GM19239 (cell line): ENCODE results near the gene NKAIN2.
"Not testable (repeated sequence)": the region's sequence is repeated elsewhere in the genome, so short reads cannot be mapped to it uniquely, and the experiment has no call there.

ENCODE experiments used
- DNase-seq: peaks from one replicate; pipeline ENCODE4 v3.0.0; 2011; ENCODE audit warnings: low spot score; ENCODE audit not compliant: insufficient read length
- FAIRE-seq: peaks from 2 replicates; lab custom pipeline; 2011; peaks lifted over from hg19 to GRCh38; lab: Jason Lieb, UNC

The NKAIN2 gene

GRCh38 chr6:124373386-124373785 is 569.7 kb downstream of the NKAIN2 start:
- FAIRE-seq (no peak), DNase-seq (no peak)

GRCh38 chr6:124389127-124389526 is 585.5 kb downstream of the NKAIN2 start:
- no peak for FAIRE-seq
- DNase-seq: no peak

GRCh38 chr6:124393536-124393935 is 589.9 kb downstream of the NKAIN2 start:
- DNase-seq (no peak), FAIRE-seq (no peak)

GRCh38 chr6:124396361-124396760 is 592.7 kb downstream of the NKAIN2 start:
- DNase-seq (no peak), FAIRE-seq (no peak)

- FAIRE-seq: no peak
Measured at GRCh38 chr6:124400261-124400999, 596.8 kb downstream of the NKAIN2 start.

GRCh38 chr6:124410425-124410824 is 606.8 kb downstream of the NKAIN2 start:
- not testable (repeated sequence) for DNase-seq, FAIRE-seq

More at GRCh38 chr6:124400261-124400999, 596.8 kb downstream of the NKAIN2 start:
- no peak for DNase-seq

- DNase-seq, FAIRE-seq: not testable (repeated sequence)
Measured at GRCh38 chr6:124412657-124413056, 609.0 kb downstream of the NKAIN2 start.

- no peak for DNase-seq
- FAIRE-seq: no peak
Measured at GRCh38 chr6:124420116-124420840, 616.6 kb downstream of the NKAIN2 start.

- FAIRE-seq: no peak
- DNase-seq: no peak
Measured at GRCh38 chr6:124423621-124424020, 620.0 kb downstream of the NKAIN2 start.

- FAIRE-seq: no peak
Measured at GRCh38 chr6:124430740-124431318, 627.2 kb downstream of the NKAIN2 start.

GRCh38 chr6:124432620-124433019 is 629.0 kb downstream of the NKAIN2 start:
- FAIRE-seq (no peak), DNase-seq (no peak)

More at GRCh38 chr6:124430740-124431318, 627.2 kb downstream of the NKAIN2 start:
- DNase-seq: no peak

GRCh38 chr6:124433387-124434160 is 629.9 kb downstream of the NKAIN2 start:
- no peak for FAIRE-seq

GRCh38 chr6:124434421-124434820 is 630.8 kb downstream of the NKAIN2 start:
- FAIRE-seq (no peak), DNase-seq (no peak)

More at GRCh38 chr6:124433387-124434160, 629.9 kb downstream of the NKAIN2 start:
- no peak for DNase-seq

- DNase-seq: no peak
- no peak for FAIRE-seq
Measured at GRCh38 chr6:124436803-124437202, 633.1 kb downstream of the NKAIN2 start.

GRCh38 chr6:124438546-124439065 is 634.9 kb downstream of the NKAIN2 start:
- DNase-seq (no peak), FAIRE-seq (no peak)

- FAIRE-seq (no peak), DNase-seq (no peak)
Measured at GRCh38 chr6:124441450-124441849, 637.8 kb downstream of the NKAIN2 start.

- DNase-seq: no peak
- FAIRE-seq: no peak
Measured at GRCh38 chr6:124443541-124443940, 639.9 kb downstream of the NKAIN2 start.

- DNase-seq (no peak), FAIRE-seq (no peak)
Measured at GRCh38 chr6:124445581-124445980, 641.9 kb downstream of the NKAIN2 start.

GRCh38 chr6:124446961-124447360 is 643.3 kb downstream of the NKAIN2 start:
- DNase-seq (no peak), FAIRE-seq (no peak)

- FAIRE-seq: no peak
- DNase-seq: no peak
Measured at GRCh38 chr6:124459268-124459667, 655.6 kb downstream of the NKAIN2 start.
